HG03108 (cell line): ENCODE results near the gene FAM162A.

Experiments used
- ATAC-seq: cut with Tn5 transposase; IDR thresholded peaks from one replicate; pipeline ENCODE4 v1.9.1; 2021; ENCODE audit warnings: moderate library complexity; ENCODE audit not compliant: unreplicated experiment

Gene FAM162A

DNA sequence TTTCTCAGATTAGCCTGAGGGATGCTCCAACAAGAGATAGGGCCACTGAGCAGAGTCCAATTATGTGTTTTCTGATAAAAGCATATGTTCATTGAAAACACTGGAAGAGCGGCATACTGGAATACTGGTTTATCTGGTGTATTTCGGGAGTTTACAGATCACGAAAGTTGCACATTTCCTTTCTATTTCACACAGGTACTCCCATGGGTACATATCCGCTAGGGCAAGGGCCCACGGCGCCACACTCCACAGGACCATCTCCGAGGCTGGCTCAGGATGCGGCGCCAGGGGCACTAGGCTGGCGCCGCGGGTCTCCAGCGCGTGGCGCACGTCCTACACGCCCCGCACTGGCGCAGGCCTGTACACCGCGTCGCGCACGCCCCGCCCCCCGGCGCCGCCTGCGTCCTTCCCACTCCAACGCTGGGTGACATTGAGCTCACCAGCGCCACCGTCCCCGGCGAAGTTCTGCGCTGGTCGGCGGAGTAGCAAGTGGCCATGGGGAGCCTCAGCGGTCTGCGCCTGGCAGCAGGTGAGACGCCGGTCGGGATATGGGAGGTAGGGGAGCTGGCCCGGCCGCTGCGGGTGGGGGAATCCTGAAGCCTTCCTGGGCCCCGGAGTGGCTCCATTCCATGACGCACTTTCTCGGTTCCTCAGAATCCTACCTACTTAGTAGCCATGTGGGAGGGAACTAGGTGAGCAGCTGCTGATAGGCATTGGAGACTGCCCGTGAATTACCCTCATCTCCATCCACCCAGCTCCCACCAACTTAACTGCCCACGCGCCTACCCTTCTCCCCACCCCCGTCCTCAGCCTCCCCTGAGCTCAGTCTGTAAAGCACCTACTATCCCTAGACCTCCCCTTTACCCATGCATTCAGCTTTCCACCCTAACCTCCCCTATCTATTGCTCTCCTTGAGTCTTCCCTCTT is at the start of gene FAM162A:
FAM162A (plus strand) TSS at position 412 of the 927 bp plus-strand sequence; CDS start at position 496, 84 bp downstream.
- peak; percentile 82 for ATAC-seq

- no peak for ATAC-seq
Observed at GRCh38 chr3:122342803-122343202, 41.2 kb upstream of the FAM162A start.

- no peak for ATAC-seq
Observed at GRCh38 chr3:122343654-122344053, 40.3 kb upstream of the FAM162A start.

DNA sequence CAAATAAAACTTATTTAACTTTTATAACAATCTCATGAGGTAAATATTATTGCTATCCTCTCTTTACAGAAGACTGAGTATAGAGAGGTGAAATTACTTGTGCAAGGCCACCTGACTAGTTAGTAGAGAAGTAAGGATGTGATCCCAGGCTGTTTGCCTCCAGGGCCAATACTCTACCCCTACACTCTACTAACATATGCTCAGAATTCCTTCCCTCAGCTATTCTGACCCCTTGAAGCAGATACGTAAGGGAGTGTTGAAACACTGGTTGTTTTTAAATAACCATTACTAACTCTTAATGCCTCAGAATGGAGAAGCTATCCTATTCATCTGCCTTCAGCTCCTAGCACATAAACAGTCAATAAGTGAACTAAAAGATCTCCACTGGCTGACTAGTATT is 34.8 kb upstream of the FAM162A start:
- ATAC-seq, result no peak

GRCh38 chr3:122350814-122351418 is 33.1 kb upstream of the FAM162A start:
- no peak for ATAC-seq

DNA sequence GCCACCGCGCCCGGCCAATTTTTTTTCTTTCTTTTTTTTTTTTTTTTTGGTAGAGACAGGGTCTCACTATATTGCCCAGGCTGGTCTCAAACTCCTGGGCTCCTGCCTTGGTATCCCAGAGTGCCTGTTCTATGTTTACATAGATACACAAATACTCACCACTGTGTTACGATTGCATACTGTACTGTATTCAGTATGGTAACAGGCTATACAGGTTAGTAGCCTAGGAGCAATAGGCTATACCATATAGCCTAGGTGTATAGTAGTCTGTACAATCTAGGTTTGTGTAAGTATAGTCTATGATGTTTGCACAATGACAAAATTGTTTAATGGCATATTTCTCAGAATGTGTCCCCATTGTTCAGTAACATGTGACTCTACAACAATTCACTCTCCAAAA is 32.4 kb upstream of the FAM162A start:
- ATAC-seq, result no peak

DNA sequence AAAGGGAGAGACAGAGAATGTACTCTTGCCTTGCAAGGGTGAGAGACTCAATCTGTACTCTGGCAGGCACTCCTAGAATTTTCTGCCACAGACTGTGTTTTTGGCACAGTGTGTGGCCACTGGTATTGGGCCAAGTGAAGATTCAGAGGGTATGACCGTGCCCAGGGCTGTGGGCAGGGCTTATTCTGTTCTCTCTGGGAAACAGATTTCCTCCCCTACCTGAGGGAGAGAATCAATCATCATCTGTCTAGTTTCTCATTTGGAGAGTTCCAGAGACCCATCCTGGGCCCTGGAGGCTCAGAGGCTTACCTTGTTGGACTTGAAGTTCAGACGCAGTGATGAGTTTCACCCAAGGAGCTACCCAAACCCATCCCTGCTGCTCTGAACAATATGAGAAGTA is 30.8 kb upstream of the FAM162A start:
- ATAC-seq, result no peak

DNA sequence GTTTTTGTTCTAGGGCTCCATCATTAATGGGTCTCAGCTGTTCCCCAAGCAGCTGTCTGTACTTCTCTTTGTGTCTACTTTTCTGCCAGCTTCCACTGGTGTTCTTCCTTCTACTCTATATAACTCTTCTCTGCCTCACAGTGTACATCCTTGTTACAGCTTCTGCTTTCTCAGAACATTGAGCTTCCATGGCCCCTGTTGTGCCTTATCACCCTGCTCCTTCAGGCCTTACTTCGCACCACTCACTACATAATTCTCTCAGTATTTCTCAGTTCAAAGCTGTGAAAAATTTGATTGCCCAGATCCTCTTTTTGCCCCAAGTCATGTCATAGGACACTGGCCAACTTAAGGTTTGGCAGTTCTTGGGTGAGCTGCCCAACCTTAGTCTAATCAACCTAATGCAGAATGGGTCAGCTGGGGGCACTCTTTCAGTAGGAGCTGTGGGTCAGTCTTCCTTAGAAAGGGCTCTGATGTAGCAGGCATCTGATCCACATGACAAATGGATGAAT is 30.0 kb upstream of the FAM162A start:
- no peak for ATAC-seq

- ATAC-seq, result no peak
Observed at GRCh38 chr3:122355612-122356011, 28.4 kb upstream of the FAM162A start.

DNA sequence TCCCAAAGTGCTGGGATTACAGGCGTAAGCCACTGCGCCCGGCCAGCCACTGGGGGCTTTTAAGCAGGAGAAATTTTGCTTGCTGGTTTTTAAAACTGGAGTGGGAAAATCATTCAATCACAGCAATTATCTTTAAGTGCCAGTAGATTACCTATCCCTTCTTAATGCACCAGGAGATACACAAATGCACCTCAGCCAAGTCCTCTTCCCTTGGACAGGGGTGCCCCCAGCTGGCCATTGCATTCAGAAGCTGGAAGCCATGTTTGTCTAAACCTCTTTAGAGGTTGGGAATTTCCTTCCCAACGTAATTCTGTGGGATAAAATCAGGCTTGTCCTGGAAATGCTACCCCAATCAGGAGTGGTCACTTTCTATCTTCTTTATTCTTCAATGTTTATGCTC is 27.6 kb upstream of the FAM162A start:
- no peak for ATAC-seq

GRCh38 chr3:122357828-122358702 is 25.9 kb upstream of the FAM162A start:
- no peak for ATAC-seq

GRCh38 chr3:122358703-122359032 is 25.3 kb upstream of the FAM162A start:
- no peak for ATAC-seq

GRCh38 chr3:122362026-122362425 is 22.0 kb upstream of the FAM162A start:
- no peak for ATAC-seq

GRCh38 chr3:122364490-122364889 is 19.5 kb upstream of the FAM162A start:
- ATAC-seq, result no peak

DNA sequence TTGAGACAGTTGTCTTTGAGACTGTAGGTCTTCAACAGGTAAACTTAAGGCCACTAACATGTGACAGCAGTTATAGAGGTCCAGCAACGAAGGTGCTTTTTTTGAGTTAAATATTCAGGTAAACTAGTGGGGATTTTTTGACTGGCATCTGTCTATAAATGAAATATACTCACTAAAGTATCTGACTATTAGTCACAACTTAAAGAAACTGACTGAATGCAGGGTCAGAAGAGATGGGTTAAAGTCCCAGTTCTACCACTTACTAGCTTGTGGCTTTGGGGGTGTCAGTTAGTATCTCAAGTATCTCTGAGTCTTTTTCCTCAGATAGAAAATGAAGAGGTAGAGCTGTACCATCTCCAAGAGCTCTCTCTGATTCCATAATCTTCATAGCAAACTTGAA is 18.9 kb upstream of the FAM162A start:
- ATAC-seq, result peak; percentile 24

- ATAC-seq, result peak; percentile 95
Observed at GRCh38 chr3:122365582-122366378, 18.2 kb upstream of the FAM162A start.

DNA sequence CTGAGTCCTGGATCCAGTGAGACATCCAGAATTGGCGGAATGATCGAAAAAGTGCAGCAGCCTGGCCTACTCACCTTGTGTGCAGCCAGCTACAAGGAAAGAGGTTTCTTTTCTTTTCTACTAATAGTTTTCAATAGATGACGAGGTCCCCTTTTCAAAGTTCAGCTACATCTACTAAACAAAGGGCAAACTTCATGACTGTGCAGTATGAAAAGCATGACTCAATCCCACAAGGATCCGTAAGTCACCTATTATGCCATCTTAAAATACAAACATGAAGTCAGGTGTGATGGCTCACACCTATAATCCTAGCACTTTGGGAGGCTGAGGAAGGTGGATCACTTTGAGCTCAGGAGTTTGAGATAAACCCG is 17.6 kb upstream of the FAM162A start:
- no peak for ATAC-seq

DNA sequence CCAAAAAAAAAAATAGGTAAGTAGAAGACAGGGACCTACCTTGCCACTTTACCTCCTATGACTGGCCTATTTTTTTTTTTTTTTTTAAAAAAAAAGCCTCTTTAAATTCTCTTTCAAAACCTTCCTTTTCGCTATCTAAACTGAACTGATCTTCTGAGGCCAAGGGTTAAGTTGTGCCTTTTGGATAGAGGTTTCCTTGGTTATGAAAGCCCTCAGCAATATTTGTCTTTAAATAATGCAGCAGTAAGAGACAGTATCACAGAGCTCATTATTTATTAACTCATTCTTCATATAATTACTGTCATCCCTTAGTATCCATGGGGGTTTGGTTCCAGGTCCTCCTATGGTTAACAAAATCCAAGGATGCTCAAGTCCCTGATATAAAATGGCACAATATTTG is 9.9 kb upstream of the FAM162A start:
- no peak for ATAC-seq

- ATAC-seq, result no peak
Observed at GRCh38 chr3:122377975-122378374, 6.0 kb upstream of the FAM162A start.

GRCh38 chr3:122382888-122383666 is 905 bp upstream of the FAM162A start, which contains the start of gene MIX23:
Gene MIX23, minus strand, starts transcription at chr3:122383231. Its CDS starts 7 bp downstream, at chr3:122383224.
- ATAC-seq, result peak; percentile 43
